Activated B cell treated with CpG ODN at 0.5 μM for 24 hours (primary cell): ENCODE measurements around the gene CHRNE. TPM values are rescaled to one million over a fixed set of nuclear protein-coding genes. Genes with fewer than 3 reads are reported as not detected.

Experiments
- ATAC-seq: fragments of 200-7000 bp; cut with Tn5 transposase; one replicate; pipeline ENCODE4 v1.10.0; 2021; ENCODE audit warnings: low read depth, mild to moderate bottlenecking, moderate library complexity
- CTCF ChIA-PET: fragments of 350-600 bp; sonication (Branson Sonifier 250); formaldehyde crosslinking; loops from one replicate; lab custom pipeline; 2021; ENCODE audit warnings: antibody characterized with exemption; lab: Charles Lee
- POLR2A ChIA-PET: fragments of 350-600 bp; sonication (Branson Sonifier 250); formaldehyde crosslinking; loops from one replicate; lab custom pipeline; 2021; ENCODE audit warnings: antibody characterized with exemption; lab: Charles Lee
- DNase-seq: peaks from one replicate; pipeline ENCODE4 v3.0.0; 2022
- H3K27ac Mint-ChIP-seq: one replicate; pipeline ENCODE4 v1.8.0; 2020; ENCODE audit warnings: mixed read lengths
- H3K27me3 Mint-ChIP-seq: one replicate; pipeline ENCODE4 v1.8.0; 2021; ENCODE audit warnings: mixed read lengths
- H3K36me3 Mint-ChIP-seq: one replicate; pipeline ENCODE4 v1.8.0; 2021; ENCODE audit warnings: low read depth, mixed read lengths
- H3K4me1 Mint-ChIP-seq: one replicate; pipeline ENCODE4 v1.8.0; 2021; ENCODE audit warnings: mixed read lengths
- H3K4me3 Mint-ChIP-seq: one replicate; pipeline ENCODE4 v1.8.0; 2020; ENCODE audit warnings: mild to moderate bottlenecking, mixed read lengths
- H3K9me3 Mint-ChIP-seq: one replicate; pipeline ENCODE4 v1.8.0; 2020; ENCODE audit warnings: mixed read lengths
- intact Hi-C: fragments of 100-400 bp; cut with micrococcal nuclease; formaldehyde crosslinking; loops from one replicate; pipeline ENCODE4 v1.15.1; 2024
- total RNA-seq: library from RNA; stranded (reverse); gene quantifications from 2 replicates; pipeline ENCODE4 v1.2.3, GENCODE V29; 2022
- TF ChIP-seq, protein P1 (sequence below): fragments of 200-600 bp; IDR thresholded peaks from one replicate; pipeline ENCODE4 v1.8.0; 2022; ENCODE audit warnings: antibody characterized with exemption, mild to moderate bottlenecking

The CHRNE gene
- total RNA-seq, 1 donor from 2014 or later: 0.38 TPM

DNA sequence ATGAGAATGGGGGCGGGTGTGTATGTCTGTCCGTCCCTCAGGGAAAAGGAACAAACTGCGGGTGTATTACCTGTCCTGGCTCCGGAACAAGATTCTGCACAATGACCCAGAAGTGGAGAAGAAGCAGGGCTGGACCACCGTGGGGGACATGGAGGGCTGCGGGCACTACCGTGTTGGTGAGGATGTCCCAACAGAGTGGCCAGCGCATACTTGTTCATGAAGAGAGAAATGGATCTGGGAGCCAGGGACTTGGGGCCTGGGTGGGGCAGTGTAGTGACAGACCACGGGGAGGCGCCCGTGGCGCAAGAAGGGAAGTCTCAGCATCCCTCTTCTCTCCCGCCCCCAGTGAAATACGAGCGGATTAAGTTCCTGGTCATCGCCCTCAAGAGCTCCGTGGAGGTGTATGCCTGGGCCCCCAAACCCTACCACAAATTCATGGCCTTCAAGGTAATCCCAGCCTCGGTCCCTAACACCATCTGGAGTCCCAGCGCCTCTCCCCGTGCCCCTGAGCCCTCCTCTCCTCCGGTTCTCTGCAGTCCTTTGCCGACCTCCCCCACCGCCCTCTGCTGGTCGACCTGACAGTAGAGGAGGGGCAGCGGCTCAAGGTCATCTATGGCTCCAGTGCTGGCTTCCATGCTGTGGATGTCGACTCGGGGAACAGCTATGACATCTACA, 7.1 kb downstream of the CHRNE start:
- Mint-ChIP-seq H3K27me3 (no peaks in the 10 kb centered on the region), H3K27ac (no peak overlapping the region), H3K9me3 (no peaks in the 10 kb centered on the region), H3K4me3 (no peak overlapping the region), H3K36me3 (peaks cover 45% of the 10 kb centered on the region), H3K4me1 (peaks cover 21% of the 10 kb centered on the region)
- ATAC-seq (no peak), DNase-seq (no peak)
- TF ChIP-seq, protein P1, sequence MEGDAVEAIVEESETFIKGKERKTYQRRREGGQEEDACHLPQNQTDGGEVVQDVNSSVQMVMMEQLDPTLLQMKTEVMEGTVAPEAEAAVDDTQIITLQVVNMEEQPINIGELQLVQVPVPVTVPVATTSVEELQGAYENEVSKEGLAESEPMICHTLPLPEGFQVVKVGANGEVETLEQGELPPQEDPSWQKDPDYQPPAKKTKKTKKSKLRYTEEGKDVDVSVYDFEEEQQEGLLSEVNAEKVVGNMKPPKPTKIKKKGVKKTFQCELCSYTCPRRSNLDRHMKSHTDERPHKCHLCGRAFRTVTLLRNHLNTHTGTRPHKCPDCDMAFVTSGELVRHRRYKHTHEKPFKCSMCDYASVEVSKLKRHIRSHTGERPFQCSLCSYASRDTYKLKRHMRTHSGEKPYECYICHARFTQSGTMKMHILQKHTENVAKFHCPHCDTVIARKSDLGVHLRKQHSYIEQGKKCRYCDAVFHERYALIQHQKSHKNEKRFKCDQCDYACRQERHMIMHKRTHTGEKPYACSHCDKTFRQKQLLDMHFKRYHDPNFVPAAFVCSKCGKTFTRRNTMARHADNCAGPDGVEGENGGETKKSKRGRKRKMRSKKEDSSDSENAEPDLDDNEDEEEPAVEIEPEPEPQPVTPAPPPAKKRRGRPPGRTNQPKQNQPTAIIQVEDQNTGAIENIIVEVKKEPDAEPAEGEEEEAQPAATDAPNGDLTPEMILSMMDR: no peak
- intact Hi-C loops: no loop called here
- POLR2A ChIA-PET: no interaction called here
- CTCF ChIA-PET: no interaction called here

DNA sequence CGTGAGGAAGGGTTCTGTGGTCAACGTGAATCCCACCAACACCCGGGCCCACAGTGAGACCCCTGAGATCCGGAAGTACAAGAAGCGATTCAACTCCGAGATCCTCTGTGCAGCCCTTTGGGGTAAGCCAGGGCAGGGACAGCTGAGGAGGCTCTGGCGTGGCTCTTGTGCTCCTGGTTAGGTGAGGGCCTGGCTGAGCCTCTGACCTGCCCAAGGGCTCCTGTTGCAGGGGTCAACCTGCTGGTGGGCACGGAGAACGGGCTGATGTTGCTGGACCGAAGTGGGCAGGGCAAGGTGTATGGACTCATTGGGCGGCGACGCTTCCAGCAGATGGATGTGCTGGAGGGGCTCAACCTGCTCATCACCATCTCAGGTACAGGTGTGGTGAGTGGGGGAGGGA, 7.8 kb downstream of the CHRNE start:
- H3K4me3 Mint-ChIP-seq: no peak overlapping the region
- no peak for ATAC-seq
- ChIA-PET CTCF (interaction anchor here (1.4 kb wide), 1 partner anchor 185 kb away, joined by 3 read pairs; the partner anchor contains the start of gene ARRB2), POLR2A (no interaction called here)
- peaks cover 15% of the 10 kb centered on the region for H3K4me1 Mint-ChIP-seq
- H3K27ac Mint-ChIP-seq: no peak overlapping the region
- H3K9me3 Mint-ChIP-seq: no peaks in the 10 kb centered on the region
- H3K27me3 Mint-ChIP-seq: no peaks in the 10 kb centered on the region
- TF ChIP-seq, protein P1: no peak
- DNase-seq: no peak
- peaks cover 52% of the 10 kb centered on the region for H3K36me3 Mint-ChIP-seq
- intact Hi-C loops: no loop called here

DNA sequence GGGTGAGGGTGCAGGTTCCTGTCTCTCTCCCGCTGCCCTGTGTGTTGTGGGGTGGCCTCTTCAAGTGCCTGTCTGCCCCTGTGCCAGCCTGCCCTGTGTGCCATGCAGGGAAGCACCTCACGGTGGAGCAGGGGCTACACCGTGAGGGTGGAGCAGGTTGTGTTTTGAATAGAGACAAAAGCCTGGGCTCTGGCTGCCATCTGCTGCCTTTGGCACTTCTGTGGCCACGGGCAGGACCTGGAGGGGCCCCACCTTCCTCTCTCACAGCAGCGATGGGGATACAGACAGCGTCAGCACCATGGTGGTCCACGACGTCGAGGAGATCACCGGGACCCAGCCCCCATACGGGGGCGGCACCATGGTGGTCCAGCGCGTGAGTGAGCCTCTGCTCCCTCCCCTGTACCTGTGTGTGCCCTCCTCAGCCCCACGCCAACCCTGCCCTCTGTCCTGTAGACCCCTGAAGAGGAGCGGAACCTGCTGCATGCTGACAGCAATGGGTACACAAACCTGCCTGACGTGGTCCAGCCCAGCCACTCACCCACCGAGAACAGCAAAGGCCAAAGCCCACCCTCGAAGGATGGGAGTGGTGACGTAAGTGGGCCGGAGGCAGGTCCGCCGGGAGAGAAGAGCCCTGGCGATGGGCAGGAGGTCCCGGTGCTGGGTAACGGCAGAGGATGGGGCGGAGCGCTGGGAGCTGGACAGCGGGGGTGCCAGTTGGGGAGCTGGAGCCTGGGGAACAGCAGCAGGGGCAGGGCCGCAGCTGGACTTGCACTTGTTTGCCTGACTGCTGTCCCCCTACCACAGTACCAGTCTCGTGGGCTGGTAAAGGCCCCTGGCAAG, 9.0 kb downstream of the CHRNE start:
- TF ChIP-seq, protein P1: no peak
- DNase-seq: no peak
- peaks cover 12% of the 10 kb centered on the region for H3K4me1 Mint-ChIP-seq
- peaks cover 55% of the 10 kb centered on the region for H3K36me3 Mint-ChIP-seq
- CTCF ChIA-PET: interaction anchor here (1.4 kb wide), 1 partner anchor 184 kb away, joined by 3 read pairs; the partner anchor contains the start of gene ARRB2
- H3K27me3 Mint-ChIP-seq: no peaks in the 10 kb centered on the region
- no peak overlapping the region for H3K4me3 Mint-ChIP-seq
- POLR2A ChIA-PET: no interaction called here
- ATAC-seq: no peak
- intact Hi-C loops: no loop called here
- no peaks in the 10 kb centered on the region for H3K9me3 Mint-ChIP-seq
- no peak overlapping the region for H3K27ac Mint-ChIP-seq

DNA sequence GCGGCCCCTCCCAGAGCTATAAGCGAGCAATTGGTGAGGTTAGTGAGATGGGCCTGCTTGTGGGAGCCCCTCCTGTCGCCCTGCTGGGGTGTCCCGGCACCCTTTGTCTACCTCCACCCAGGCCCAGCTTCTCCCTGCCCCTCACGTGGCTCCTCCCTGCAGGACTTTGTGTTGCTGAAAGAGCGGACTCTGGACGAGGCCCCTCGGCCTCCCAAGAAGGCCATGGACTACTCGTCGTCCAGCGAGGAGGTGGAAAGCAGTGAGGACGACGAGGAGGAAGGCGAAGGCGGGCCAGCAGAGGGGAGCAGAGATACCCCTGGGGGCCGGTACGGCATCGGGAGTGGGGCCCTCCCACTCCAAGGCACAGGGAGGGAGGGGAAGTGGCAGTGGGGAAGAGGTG, 9.6 kb downstream of the CHRNE start:
- no peak overlapping the region for H3K4me3 Mint-ChIP-seq
- peaks cover 7% of the 10 kb centered on the region for H3K4me1 Mint-ChIP-seq
- H3K36me3 Mint-ChIP-seq: peaks cover 55% of the 10 kb centered on the region
- ChIA-PET POLR2A (no interaction called here), CTCF (interaction anchor here (0.6 kb wide), 1 partner anchor 467 kb away, joined by 4 read pairs; no protein-coding TSS in a partner anchor)
- ATAC-seq: no peak
- intact Hi-C loops: no loop called here
- DNase-seq: no peak
- no peaks in the 10 kb centered on the region for H3K27me3 Mint-ChIP-seq
- no peaks in the 10 kb centered on the region for H3K9me3 Mint-ChIP-seq
- H3K27ac Mint-ChIP-seq: no peak overlapping the region
- TF ChIP-seq, protein P1: no peak
